Activated CD8-positive, alpha-beta memory T cell treated with anti-CD3 and anti-CD28 coated beads, Interleukin-2, amount 50 U/mL, for 24 hours (primary cell): Measurements from ENCODE around the gene SEMA5A.

Experiments
- DNase-seq: peaks from one replicate; pipeline ENCODE4 v3.0.0-alpha.2; 2020; ENCODE audit errors: extremely low read depth

Gene SEMA5A

DNA sequence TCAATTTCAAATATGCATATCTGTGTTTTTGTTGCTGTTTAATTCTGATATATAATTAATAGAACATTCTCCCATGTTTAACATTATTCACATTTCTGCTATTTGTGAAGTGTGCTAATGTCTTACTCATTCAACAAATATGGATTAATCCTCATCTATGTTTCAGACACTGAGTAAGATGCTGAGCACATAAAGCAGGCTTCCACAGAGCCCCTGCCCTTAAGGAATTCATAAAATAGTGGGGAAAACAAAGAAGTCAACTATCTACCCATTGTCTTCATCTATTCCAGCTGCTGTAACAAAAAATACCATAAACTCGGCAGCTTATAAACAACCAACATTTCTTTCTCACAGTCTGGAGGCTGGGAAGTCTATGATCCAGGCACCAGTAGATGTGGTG is 333.3 kb downstream of the SEMA5A start:
- no peak for DNase-seq

GRCh38 chr5:9209846-9210492 is 335.9 kb downstream of the SEMA5A start:
- no peak for DNase-seq

DNA sequence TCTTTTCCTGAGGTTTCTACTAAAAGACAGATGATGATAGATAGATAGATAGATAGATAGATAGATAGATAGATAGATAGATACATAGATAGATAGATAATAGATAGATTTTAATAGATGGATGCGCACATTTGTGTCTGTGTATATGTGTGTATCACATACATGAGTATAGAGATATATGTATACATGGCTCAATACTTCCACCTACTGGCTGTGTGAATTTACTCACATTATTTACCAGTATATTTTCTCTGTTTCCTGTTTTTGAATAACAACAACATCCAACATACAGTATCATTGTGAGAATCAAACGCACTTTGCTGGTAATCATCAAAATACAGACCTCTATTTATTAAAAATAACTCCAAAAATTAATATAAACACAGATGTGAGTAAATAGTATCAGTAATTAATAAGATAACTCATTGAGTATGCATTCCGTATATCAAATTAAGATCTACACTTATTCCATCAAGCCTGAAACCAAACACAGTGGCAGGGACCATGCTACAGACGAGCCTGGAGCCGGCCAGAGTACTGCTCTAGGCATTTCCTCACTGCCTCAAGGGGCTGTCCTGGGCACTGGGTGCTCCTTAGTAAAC is 338.0 kb downstream of the SEMA5A start:
- DNase-seq, result no peak

GRCh38 chr5:9202636-9203035 is 343.2 kb downstream of the SEMA5A start:
- DNase-seq, result no peak

- no peak for DNase-seq
Measured at GRCh38 chr5:9201761-9202160, 344.1 kb downstream of the SEMA5A start.

DNA sequence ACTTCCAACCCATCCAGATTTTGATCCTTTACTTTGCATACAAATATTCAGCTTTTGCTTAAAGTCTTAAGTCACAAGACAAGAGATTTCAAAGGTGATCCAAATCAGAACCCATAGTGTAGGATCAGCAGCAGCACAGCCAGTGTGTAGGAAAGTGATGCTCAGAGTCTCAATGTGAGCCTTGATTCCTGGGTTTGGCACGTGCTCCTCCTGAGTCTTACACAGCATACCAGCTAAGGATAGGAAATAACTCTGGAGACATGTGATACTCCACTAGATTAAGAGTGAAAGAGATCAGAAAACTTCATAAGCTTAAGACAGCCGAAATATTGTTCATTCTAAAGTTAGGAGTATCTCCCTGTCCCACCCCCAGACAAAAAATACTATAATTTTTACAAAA is 344.9 kb downstream of the SEMA5A start:
- no peak for DNase-seq

DNA sequence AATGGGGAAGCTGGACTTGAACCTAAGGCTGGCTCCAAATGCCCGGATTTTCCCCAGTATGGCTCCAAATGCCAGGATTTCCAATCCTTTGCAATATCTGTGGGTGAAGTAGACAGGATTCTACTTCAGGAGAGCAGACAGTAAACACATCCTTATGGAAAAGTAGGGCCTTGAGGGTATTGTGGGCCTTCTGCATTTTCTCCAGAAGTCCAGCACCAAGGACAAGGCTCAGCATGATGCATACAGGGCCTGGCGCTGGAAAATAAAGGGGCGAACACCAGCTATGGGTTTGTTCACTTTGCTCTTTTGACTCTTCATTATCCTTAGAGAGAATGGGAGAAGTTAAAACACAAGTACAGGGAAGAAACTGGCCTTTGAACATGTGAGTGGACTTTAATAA is 347.5 kb downstream of the SEMA5A start:
- DNase-seq, result no peak

- DNase-seq, result no peak
Measured at GRCh38 chr5:9197881-9198260, 348.0 kb downstream of the SEMA5A start.

- DNase-seq, result no peak
Measured at GRCh38 chr5:9196403-9197227, 349.3 kb downstream of the SEMA5A start.

- no peak for DNase-seq
Measured at GRCh38 chr5:9194509-9194908, 351.4 kb downstream of the SEMA5A start.

DNA sequence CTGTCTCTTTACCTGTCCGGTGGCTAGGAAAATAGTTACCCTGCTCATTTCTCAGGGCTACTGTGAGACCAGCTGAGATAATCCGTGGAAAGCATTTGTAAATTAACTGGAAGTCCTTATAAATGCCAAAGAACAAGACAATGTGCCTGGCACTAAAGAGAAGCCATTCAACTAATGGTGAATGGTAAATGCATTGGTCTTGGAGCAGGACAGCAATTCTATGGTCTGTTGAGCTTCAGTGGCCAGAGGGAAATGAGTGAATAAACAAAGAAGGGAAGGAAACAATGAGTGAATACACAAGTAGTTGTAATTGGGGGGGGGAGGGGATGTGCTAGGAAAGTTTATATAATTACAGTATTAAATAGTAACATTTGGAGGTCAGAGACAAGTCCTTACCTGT is 353.6 kb downstream of the SEMA5A start:
- no peak for DNase-seq

DNA sequence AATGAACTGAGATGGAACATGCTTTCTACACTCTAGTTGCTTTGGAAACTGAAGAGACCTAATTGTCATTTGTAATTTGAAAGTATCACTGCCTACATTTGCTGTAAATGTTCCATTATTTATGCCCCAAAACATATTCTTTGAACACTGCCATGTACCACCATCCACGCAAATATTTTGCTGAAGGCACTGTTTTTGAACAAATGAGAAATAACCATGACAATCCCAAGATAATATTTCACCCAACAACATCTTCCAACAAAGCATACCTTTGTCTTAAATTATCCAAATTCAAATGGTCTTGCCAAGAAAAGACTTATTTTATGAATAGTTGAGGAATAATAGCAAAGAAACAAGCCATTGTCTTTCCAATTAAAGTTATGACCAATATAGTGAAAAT is 356.2 kb downstream of the SEMA5A start:
- no peak for DNase-seq

GRCh38 chr5:9188956-9189355 is 356.9 kb downstream of the SEMA5A start:
- no peak for DNase-seq

DNA sequence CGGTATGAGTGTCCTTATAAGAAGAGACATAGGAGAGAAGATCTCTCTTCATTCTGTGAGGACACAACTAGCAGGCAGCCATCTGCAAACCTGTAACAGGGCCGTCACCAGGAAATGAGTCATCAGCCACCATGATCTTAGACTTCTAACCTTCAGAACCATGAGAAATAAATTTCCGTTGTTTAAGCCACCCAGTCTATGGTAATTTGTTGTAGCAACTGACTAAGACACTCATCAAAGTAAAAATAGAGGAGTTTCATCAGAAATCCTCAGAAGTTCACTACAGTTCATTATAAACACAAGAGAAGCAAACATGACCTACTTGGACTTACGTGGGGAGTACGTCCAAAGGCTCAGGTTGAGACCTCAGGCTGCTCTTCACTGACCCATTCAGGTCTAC is 357.7 kb downstream of the SEMA5A start:
- DNase-seq, result no peak

- no peak for DNase-seq
Measured at GRCh38 chr5:9187614-9188013, 358.3 kb downstream of the SEMA5A start.

DNA sequence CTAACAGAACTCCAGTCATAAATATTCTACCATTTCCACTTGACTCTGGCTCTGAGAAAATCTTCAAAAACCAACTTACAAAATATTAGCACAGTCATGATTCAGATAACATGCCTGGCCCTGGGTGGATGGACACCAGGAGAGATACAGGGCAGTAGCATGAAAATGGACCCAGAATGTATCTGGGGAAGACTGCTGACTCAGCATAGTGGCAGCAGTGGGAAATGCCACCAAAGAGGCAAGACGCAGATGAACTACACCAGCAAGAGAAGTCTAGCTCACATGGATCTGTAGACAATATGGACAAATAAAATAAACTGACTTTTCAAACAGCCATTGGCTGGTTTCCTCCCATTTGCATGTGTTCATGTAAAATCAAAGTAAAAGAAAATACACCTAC is 359.8 kb downstream of the SEMA5A start:
- DNase-seq, result no peak

DNA sequence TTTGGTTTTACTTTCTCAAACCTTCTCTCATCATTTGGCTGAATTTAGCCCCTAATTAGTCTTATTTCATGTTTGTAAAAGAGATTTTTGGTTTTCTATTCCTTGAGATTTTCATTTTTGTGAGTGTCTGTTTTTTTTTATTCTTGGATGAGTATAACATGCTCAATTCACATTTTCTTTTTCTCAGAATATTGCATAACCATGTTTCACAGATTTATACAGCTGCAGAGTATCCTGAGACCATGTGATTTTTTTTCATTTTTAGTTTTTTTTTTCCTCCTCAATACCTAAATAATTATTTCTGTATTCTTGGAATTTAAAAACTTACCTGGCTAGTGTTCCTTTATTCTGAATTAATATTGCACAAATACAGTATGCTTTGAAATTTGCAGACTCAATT is 361.9 kb downstream of the SEMA5A start:
- DNase-seq, result no peak

DNA sequence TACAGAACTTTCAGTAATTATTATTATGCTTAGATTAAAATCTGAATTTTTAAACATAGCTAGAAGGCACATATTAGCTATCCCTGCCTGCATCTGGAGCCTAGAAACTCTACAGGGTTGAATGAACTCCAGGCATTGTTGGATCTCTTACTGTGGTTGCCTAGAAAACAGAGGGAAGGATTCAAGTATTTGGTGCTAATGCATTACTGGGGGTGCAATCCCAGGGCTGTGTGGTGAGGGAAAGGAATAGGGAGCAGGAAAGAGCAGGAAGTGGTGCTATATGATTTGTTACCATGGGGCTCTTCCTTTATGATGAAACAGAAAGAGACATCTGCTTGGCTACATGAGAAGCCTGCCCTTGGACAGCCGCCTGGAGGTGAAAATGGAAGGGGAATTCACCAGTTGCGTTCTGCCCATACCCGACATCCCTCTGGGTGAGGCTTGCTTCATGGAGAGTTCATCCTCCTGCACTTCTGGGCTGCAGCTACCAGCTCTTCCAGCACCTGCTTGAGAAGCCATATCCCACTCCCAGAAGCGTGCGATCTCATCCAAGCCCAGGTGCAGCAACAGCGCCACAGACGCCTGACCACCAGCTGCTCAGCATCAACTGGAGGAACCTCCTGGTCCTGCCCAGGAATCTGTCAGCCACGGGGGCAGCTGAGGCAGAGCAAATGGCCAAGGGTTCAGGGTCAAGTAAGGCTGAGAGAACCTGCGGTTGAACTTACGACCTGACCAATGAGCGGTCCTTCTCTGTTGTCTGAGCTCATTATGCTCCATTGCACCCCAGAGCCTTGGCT is 362.8 kb downstream of the SEMA5A start:
- DNase-seq, result no peak

- no peak for DNase-seq
Measured at GRCh38 chr5:9176641-9177040, 369.2 kb downstream of the SEMA5A start.

DNA sequence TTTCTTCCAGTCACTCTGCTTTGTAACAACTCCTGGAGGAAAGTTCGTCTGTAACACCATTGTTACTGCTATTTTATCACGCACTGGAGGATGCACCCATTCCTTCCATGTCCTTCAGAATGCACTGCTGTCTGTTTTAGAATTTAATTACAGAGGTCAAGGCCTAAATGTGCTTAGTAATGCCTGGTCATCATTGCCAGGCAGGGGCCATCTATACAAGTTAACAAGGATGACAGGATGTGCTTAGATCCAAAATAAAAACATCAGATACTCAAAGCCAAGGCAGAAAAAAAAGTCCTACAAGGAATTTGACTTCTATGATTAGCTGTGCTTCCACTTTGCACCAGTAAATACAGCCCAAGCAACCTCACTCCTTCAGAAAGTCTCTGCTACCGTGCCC is 371.4 kb downstream of the SEMA5A start:
- DNase-seq, result no peak

GRCh38 chr5:9173281-9174048 is 372.4 kb downstream of the SEMA5A start:
- DNase-seq, result no peak

DNA sequence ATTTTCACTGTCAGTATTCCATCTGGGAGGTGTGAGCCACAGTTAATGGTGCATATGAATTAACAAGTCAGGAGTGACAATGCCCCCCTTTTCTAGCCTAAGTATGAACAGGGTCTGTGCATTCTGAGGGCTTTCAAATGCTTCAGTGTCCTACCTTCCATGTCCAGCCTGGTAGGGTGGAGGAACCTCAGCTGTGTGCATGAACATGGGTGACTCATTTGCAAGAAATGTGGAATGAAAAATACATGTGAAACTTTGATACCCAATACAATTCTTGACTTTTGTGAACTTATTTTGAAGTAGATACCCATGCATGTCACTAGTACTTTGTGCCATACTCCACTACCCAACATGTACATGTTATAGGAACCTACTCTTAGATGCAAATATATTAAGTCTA is 375.8 kb downstream of the SEMA5A start:
- DNase-seq, result no peak
